SJSA1 (cell line): Measurements from ENCODE around the gene PTPN22. TPM values are rescaled to one million over a fixed set of nuclear protein-coding genes. Genes with fewer than 3 reads are reported as not detected.

Experiments used
- DNase-seq, 2 experiments: peaks; one replicate each; pipeline ENCODE4 v3.0.0-alpha.2; 2015 to 2020; ENCODE audit warnings: low spot score in 2 of 2, low read depth in 1 of 2
- H3K27ac ChIP-seq: fragments of 250-450 bp; sonication (Bioruptor Pico); 2 replicates; pipeline ENCODE4 v1.5.1; 2020; ENCODE audit warnings: mild to moderate bottlenecking, moderate library complexity
- H3K27me3 ChIP-seq: fragments of 250-450 bp; sonication (Bioruptor Pico); replicated peaks from 2 replicates; pipeline ENCODE4 v1.5.1; 2020; ENCODE audit warnings: mild to moderate bottlenecking, moderate library complexity
- H3K36me3 ChIP-seq: fragments of 250-450 bp; sonication (Bioruptor Pico); 2 replicates; pipeline ENCODE4 v1.5.1; 2020; ENCODE audit warnings: mild to moderate bottlenecking
- H3K4me1 ChIP-seq: fragments of 250-450 bp; sonication (Bioruptor Pico); replicated peaks from 2 replicates; pipeline ENCODE4 v1.6.1; 2021; ENCODE audit warnings: mild to moderate bottlenecking
- H3K4me3 ChIP-seq: fragments of 250-450 bp; sonication (Bioruptor Pico); 2 replicates; pipeline ENCODE4 v1.5.1; 2020; ENCODE audit warnings: mild to moderate bottlenecking
- H3K9me3 ChIP-seq: fragments of 250-450 bp; sonication (Bioruptor Pico); replicated peaks from 2 replicates; pipeline ENCODE4 v1.5.1; 2020; ENCODE audit warnings: mild to moderate bottlenecking
- total RNA-seq: library from RNA; depleted of rRNA; stranded (reverse); fragments of >200 nt; shearing (Covaris generic); gene quantifications from 2 replicates; pipeline ENCODE4 v1.2.3, GENCODE V29; 2014; rRNA removed

PTPN22 gene
- total RNA-seq, 1 experiment from 2014 or later, result 1.5 TPM

GRCh38 chr1:113765306-113766230, 105.9 kb downstream of the PTPN22 start:
- no peaks in the 10 kb centered on the region for H3K27me3 ChIP-seq
- H3K4me1 ChIP-seq, result no peaks in the 10 kb centered on the region
- no peak for DNase-seq
- H3K27ac ChIP-seq, result no peak overlapping the region
- H3K4me3 ChIP-seq, result no peak overlapping the region
- no peaks in the 10 kb centered on the region for H3K9me3 ChIP-seq
- H3K36me3 ChIP-seq, result peaks cover 19% of the 10 kb centered on the region

Other genes with a start within 250 kb of the PTPN22 start
- gene PHTF1, start 112.2 kb downstream of the PTPN22 start, total RNA-seq, result 38.3 and 42.4 TPM in 2 replicates
- gene RSBN1, start 59.2 kb downstream of the PTPN22 start, total RNA-seq, result 6.7 and 7.7 TPM in 2 replicates
- gene BCL2L15, start 15.9 kb upstream of the PTPN22 start, total RNA-seq, result 0.03 and 0.13 TPM in 2 replicates
- 17.3 and 23.4 TPM in 2 replicates for gene AP4B1, start 33.1 kb upstream of the PTPN22 start, total RNA-seq
- gene DCLRE1B, start 33.6 kb upstream of the PTPN22 start, total RNA-seq, result 8.5 and 14.8 TPM in 2 replicates
- gene HIPK1, start 57.6 kb upstream of the PTPN22 start, total RNA-seq, result 28.4 and 42.0 TPM in 2 replicates
- gene OLFML3, start 107.8 kb upstream of the PTPN22 start, total RNA-seq, result 55.2 and 58.2 TPM in 2 replicates